Measurements from ENCODE around the gene CASP8. TPM values are rescaled to one million over a fixed set of nuclear protein-coding genes. Genes with fewer than 3 reads are reported as not detected.

CASP8 gene
- total RNA-seq, 1 donor from 2014 or later: not detected

DNA sequence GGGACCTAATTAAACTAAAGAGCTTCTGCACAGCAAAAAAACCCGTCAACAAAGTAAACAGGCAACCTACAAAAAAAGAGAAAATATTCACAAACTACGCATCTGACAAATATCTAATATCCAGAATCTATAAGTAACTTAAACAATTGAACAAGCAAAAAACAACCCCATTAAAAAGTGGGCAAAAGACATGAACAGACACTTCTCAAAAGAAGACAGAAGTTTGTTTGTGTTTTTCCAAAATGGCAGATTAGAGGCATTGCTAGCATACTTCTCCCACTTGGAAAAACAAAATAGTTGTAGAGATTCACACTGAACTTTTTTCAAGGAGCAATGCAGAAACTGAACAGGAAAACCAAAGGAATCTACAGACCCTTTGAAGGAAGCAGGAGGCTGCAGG is 59.2 kb downstream of the CASP8 start:
- H3K36me3 Mint-ChIP-seq (ENCODE audit: unreplicated experiment): peaks cover 21% of the 10 kb centered on the region
- peaks cover 5% of the 10 kb centered on the region for H3K27me3 Mint-ChIP-seq (ENCODE audit: unreplicated experiment)
- no peaks in the 10 kb centered on the region for H3K4me1 Mint-ChIP-seq (ENCODE audit: low read depth, unreplicated experiment)
- TF ChIP-seq, protein P1, sequence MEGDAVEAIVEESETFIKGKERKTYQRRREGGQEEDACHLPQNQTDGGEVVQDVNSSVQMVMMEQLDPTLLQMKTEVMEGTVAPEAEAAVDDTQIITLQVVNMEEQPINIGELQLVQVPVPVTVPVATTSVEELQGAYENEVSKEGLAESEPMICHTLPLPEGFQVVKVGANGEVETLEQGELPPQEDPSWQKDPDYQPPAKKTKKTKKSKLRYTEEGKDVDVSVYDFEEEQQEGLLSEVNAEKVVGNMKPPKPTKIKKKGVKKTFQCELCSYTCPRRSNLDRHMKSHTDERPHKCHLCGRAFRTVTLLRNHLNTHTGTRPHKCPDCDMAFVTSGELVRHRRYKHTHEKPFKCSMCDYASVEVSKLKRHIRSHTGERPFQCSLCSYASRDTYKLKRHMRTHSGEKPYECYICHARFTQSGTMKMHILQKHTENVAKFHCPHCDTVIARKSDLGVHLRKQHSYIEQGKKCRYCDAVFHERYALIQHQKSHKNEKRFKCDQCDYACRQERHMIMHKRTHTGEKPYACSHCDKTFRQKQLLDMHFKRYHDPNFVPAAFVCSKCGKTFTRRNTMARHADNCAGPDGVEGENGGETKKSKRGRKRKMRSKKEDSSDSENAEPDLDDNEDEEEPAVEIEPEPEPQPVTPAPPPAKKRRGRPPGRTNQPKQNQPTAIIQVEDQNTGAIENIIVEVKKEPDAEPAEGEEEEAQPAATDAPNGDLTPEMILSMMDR (IDR thresholded peaks at IDR 0.05; ENCODE audit: partially characterized antibody, unreplicated experiment): no peak
- H3K9me3 Mint-ChIP-seq (ENCODE audit: unreplicated experiment): peaks cover 9% of the 10 kb centered on the region
- H3K27ac Mint-ChIP-seq (ENCODE audit: unreplicated experiment): no peak overlapping the region
- no peak for DNase-seq
- no peak overlapping the region for H3K4me3 Mint-ChIP-seq (ENCODE audit: unreplicated experiment)

DNA sequence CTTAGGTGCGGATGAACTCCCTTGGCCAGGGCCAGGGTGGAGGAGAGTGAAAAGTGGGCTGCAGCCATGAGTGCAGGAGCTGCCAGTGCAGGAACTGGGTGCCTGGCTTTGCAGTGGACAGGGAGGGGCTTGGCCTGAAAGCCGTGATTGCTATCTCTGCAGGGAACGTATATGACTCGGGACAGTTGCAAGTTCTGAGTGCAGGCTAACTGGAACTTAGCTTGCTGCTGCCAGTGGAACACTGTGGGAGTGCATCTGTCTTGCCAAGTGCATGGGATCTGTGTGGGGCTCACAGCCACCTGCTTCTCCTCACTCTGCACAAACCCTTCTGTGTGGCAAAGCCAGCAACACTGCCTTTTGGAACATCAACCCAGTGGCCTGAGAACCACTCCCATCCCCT is 59.9 kb downstream of the CASP8 start:
- no peak for DNase-seq
- H3K27ac Mint-ChIP-seq (ENCODE audit: unreplicated experiment): no peak overlapping the region
- H3K27me3 Mint-ChIP-seq (ENCODE audit: unreplicated experiment): peaks cover 5% of the 10 kb centered on the region
- H3K4me3 Mint-ChIP-seq (ENCODE audit: unreplicated experiment): no peak overlapping the region
- no peaks in the 10 kb centered on the region for H3K4me1 Mint-ChIP-seq (ENCODE audit: low read depth, unreplicated experiment)
- peaks cover 22% of the 10 kb centered on the region for H3K36me3 Mint-ChIP-seq (ENCODE audit: unreplicated experiment)
- TF ChIP-seq, protein P1 (IDR thresholded peaks at IDR 0.05; ENCODE audit: partially characterized antibody, unreplicated experiment): no peak
- H3K9me3 Mint-ChIP-seq (ENCODE audit: unreplicated experiment): peaks cover 9% of the 10 kb centered on the region

DNA sequence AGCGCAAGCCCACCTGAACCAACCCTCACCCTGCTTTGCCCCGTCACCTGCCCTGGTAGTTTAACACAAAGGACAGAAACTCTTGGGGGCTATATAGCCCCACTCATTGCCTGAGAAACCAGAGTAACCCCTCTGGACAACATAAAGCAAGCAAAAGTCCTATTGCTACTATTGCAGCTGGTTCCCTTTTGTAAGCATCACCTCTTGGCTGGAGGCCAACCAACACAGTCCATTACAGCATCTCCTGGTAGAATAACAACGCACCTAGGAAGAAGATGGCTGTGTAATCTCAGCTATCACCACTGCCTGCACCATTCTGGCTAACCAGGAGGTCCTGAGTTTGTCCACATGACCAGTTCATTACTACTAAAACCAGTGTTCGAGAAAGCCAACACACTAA is 60.4 kb downstream of the CASP8 start:
- Mint-ChIP-seq H3K27me3 (ENCODE audit: unreplicated experiment) (peaks cover 5% of the 10 kb centered on the region), H3K9me3 (ENCODE audit: unreplicated experiment) (peaks cover 9% of the 10 kb centered on the region), H3K4me1 (ENCODE audit: low read depth, unreplicated experiment) (no peaks in the 10 kb centered on the region), H3K4me3 (ENCODE audit: unreplicated experiment) (no peak overlapping the region), H3K27ac (ENCODE audit: unreplicated experiment) (no peak overlapping the region), H3K36me3 (ENCODE audit: unreplicated experiment) (peaks cover 26% of the 10 kb centered on the region)
- no peak for DNase-seq
- TF ChIP-seq, protein P1 (IDR thresholded peaks at IDR 0.05; ENCODE audit: partially characterized antibody, unreplicated experiment): no peak

DNA sequence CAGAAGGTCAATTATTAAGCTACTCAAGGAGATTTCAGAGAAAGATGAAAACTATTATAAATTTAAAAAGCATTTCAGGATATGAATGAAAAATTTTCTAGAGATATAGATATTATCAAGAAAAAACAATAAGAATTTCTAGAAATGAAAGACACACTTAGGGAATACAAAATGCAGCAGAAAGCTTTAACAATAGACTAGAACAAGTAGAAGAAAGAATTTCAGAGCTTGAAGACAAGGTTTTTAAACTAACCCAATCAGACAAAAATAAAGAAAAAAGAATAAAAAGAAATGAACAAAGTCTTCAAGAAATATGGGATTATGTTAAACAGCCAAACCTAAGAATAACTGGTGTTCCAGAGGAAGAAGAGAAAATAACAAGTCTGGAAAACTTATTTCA is 62.4 kb downstream of the CASP8 start:
- TF ChIP-seq, protein P1 (IDR thresholded peaks at IDR 0.05; ENCODE audit: partially characterized antibody, unreplicated experiment): no peak
- Mint-ChIP-seq H3K9me3 (ENCODE audit: unreplicated experiment) (peaks cover 9% of the 10 kb centered on the region), H3K27ac (ENCODE audit: unreplicated experiment) (no peak overlapping the region), H3K36me3 (ENCODE audit: unreplicated experiment) (peaks cover 30% of the 10 kb centered on the region), H3K4me3 (ENCODE audit: unreplicated experiment) (no peak overlapping the region), H3K27me3 (ENCODE audit: unreplicated experiment) (peaks cover 5% of the 10 kb centered on the region), H3K4me1 (ENCODE audit: low read depth, unreplicated experiment) (no peaks in the 10 kb centered on the region)
- DNase-seq: no peak

DNA sequence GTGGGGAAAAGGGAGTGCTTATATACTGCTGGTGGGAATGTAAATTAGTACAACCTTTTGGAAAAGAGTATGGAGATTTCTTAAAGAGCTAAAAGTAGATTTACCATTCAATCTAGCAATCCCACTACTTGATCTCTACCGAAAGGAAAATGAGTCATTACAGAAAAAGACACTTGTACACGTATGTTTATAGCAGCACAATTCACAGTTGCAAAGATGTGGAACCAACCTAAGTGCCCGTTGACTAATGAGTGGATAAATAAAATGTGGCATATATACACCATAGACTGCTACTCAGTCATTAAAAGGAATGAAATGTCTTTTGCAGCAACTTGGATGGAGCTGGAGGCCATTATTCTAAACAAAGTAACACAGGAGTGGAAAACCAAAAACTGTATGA is 67.3 kb downstream of the CASP8 start:
- Mint-ChIP-seq H3K27me3 (ENCODE audit: unreplicated experiment) (no peaks in the 10 kb centered on the region), H3K9me3 (ENCODE audit: unreplicated experiment) (peaks cover 2% of the 10 kb centered on the region)
- TF ChIP-seq, protein P1 (IDR thresholded peaks at IDR 0.05; ENCODE audit: partially characterized antibody, unreplicated experiment): no peak

More for the DNA sequence above, 67.3 kb downstream of the CASP8 start:
- peaks cover 16% of the 10 kb centered on the region for H3K36me3 Mint-ChIP-seq (ENCODE audit: unreplicated experiment)
- DNase-seq: no peak
- H3K27ac Mint-ChIP-seq (ENCODE audit: unreplicated experiment): no peak overlapping the region
- H3K4me3 Mint-ChIP-seq (ENCODE audit: unreplicated experiment): no peak overlapping the region
- H3K4me1 Mint-ChIP-seq (ENCODE audit: low read depth, unreplicated experiment): no peaks in the 10 kb centered on the region
